HepG2 (cell line): ENCODE data around the gene ADIRF.

Experiments used
- EZH2 ChIP-seq: conservative IDR thresholded peaks from 2 replicates; pipeline ENCODE4 v1.6.1; 2012; ENCODE audit warnings: mild to moderate bottlenecking, low read depth, low read length, moderate library complexity
- KAT8 ChIP-seq: IDR thresholded peaks from 2 replicates; pipeline ENCODE4 v1.6.1; 2016; ENCODE audit warnings: missing genetic modification reagents, missing compliant biosample characterization
- MBNL3 ChIP-seq: fragments of 250-450 bp; sonication (Bioruptor Pico); conservative IDR thresholded peaks from 2 replicates; pipeline ENCODE4 v1.8.0; 2022; ENCODE audit warnings: mild to moderate bottlenecking, inconsistent platforms
- POLR2A ChIP-seq, 2 experiments: IDR thresholded peaks; 2 replicates each; pipeline ENCODE4 v1.6.1; 2011; ENCODE audit warnings: low read depth in 2 of 2, low read length in 2 of 2, mild to moderate bottlenecking in 1 of 2, moderate library complexity in 1 of 2; ENCODE audit not compliant: insufficient read depth in 1 of 2
- RAD21 ChIP-seq: fragments of 450-650 bp; formaldehyde crosslinking; IDR thresholded peaks from 2 replicates; pipeline ENCODE4 v1.5.0; 2020; ENCODE audit warnings: mild to moderate bottlenecking
- SOX5 ChIP-seq: IDR thresholded peaks from 2 replicates; pipeline ENCODE4 v1.6.1; 2016; ENCODE audit warnings: borderline replicate concordance
- ZNF644 ChIP-seq: IDR thresholded peaks from 2 replicates; pipeline ENCODE4 v1.6.1; 2016; ENCODE audit warnings: low read depth
- TF ChIP-seq, protein P1 (sequence below): sonication (generic); formaldehyde crosslinking; IDR thresholded peaks from 2 replicates; pipeline ENCODE4 v1.4.0; 2020; ENCODE audit warnings: missing genetic modification reagents
- TF ChIP-seq, protein P2 (sequence below), 2 experiments: IDR thresholded peaks; 2 replicates each; pipeline ENCODE4 v1.6.1; 2011 to 2012; ENCODE audit warnings: low read length in 2 of 2, borderline replicate concordance in 1 of 2, low read depth in 1 of 2, mild to moderate bottlenecking in 1 of 2, moderate library complexity in 1 of 2

DNA sequence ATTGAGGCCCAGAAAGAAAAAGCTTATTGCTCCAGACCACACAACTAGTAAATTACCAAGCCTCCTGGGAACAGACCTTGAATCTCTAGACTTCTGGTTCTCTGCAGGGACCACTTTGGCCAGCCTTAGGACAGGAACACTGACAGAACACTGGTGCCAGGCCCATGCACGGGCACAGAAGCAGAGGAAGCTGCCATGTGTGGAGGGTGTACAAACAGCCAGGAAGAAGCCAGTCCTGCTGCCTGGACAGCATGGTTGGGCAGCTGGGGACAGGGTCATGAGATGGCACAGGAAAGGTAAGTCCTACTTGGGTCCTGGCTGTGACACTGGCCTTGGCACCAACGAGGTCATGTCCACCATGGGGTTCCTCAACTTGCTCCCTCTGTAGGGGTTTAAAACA is 30.0 kb upstream of the ADIRF start:
- TF ChIP-seq RAD21 (CRISPR knock-in tag) (no peak), SOX5 (CRISPR knock-in tag) (no peak), KAT8 (no peak), ZNF644 (CRISPR knock-in tag) (no peak), EZH2 (no peak), POLR2A (IDR thresholded peaks at IDR 0.05; ENCODE audit: insufficient read depth in 1 of 2, low read depth in 2 of 2, low read length in 2 of 2) (no peak), MBNL3 (CRISPR knock-in tag) (no peak)
- TF ChIP-seq, protein P1, sequence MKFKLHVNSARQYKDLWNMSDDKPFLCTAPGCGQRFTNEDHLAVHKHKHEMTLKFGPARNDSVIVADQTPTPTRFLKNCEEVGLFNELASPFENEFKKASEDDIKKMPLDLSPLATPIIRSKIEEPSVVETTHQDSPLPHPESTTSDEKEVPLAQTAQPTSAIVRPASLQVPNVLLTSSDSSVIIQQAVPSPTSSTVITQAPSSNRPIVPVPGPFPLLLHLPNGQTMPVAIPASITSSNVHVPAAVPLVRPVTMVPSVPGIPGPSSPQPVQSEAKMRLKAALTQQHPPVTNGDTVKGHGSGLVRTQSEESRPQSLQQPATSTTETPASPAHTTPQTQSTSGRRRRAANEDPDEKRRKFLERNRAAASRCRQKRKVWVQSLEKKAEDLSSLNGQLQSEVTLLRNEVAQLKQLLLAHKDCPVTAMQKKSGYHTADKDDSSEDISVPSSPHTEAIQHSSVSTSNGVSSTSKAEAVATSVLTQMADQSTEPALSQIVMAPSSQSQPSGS (CRISPR knock-in tag) = no peak
- TF ChIP-seq, protein P2, sequence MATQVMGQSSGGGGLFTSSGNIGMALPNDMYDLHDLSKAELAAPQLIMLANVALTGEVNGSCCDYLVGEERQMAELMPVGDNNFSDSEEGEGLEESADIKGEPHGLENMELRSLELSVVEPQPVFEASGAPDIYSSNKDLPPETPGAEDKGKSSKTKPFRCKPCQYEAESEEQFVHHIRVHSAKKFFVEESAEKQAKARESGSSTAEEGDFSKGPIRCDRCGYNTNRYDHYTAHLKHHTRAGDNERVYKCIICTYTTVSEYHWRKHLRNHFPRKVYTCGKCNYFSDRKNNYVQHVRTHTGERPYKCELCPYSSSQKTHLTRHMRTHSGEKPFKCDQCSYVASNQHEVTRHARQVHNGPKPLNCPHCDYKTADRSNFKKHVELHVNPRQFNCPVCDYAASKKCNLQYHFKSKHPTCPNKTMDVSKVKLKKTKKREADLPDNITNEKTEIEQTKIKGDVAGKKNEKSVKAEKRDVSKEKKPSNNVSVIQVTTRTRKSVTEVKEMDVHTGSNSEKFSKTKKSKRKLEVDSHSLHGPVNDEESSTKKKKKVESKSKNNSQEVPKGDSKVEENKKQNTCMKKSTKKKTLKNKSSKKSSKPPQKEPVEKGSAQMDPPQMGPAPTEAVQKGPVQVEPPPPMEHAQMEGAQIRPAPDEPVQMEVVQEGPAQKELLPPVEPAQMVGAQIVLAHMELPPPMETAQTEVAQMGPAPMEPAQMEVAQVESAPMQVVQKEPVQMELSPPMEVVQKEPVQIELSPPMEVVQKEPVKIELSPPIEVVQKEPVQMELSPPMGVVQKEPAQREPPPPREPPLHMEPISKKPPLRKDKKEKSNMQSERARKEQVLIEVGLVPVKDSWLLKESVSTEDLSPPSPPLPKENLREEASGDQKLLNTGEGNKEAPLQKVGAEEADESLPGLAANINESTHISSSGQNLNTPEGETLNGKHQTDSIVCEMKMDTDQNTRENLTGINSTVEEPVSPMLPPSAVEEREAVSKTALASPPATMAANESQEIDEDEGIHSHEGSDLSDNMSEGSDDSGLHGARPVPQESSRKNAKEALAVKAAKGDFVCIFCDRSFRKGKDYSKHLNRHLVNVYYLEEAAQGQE (IDR thresholded peaks at IDR 0.05; ENCODE audit: borderline replicate concordance in 1 of 2, low read depth in 1 of 2, low read length in 2 of 2) = no peak
